Endothelial cell of umbilical vein (primary cell): ENCODE results near the gene ENOX2.

Experiments used
- EZH2 ChIP-seq: IDR thresholded peaks from 2 replicates; pipeline ENCODE4 v1.6.1; 2012; ENCODE audit warnings: borderline replicate concordance, low read depth, mild to moderate bottlenecking, moderate library complexity, low read length, inconsistent platforms; ENCODE audit not compliant: severe bottlenecking
- FOS ChIP-seq: IDR thresholded peaks from 2 replicates; pipeline ENCODE4 v1.6.1; 2011; ENCODE audit warnings: mild to moderate bottlenecking, low read length, moderate library complexity, borderline replicate concordance; ENCODE audit not compliant: insufficient read depth
- GATA2 ChIP-seq: IDR thresholded peaks from 2 replicates; pipeline ENCODE4 v1.7.0; 2011; ENCODE audit warnings: low read depth, mild to moderate bottlenecking, moderate library complexity, mixed read lengths, low read length; ENCODE audit not compliant: insufficient read length, insufficient read depth
- JUN ChIP-seq: IDR thresholded peaks from 2 replicates; pipeline ENCODE4 v1.6.1; 2011; ENCODE audit warnings: borderline replicate concordance, low read depth; ENCODE audit not compliant: insufficient read length, insufficient read depth
- POLR2A ChIP-seq: IDR thresholded peaks from 2 replicates; pipeline ENCODE4 v1.6.1; 2012; ENCODE audit warnings: low read depth, mild to moderate bottlenecking, control low read depth, low read length
- POLR2AphosphoS5 ChIP-seq: IDR thresholded peaks from 2 replicates; pipeline ENCODE4 v1.6.1; 2012; ENCODE audit warnings: low read depth, mild to moderate bottlenecking, control low read depth, low read length, moderate library complexity; ENCODE audit not compliant: insufficient read depth
- TF ChIP-seq, protein P1 (sequence below), 2 donors: IDR thresholded peaks; 1 replicate in 1 of 2; 2 replicates in 1 of 2; pipeline ENCODE4 v1.5.1; 2011; ENCODE audit warnings: low read length in 2 of 2, mild to moderate bottlenecking in 2 of 2, moderate library complexity in 2 of 2, control low read depth in 1 of 2, inconsistent platforms in 1 of 2, low read depth in 1 of 2; ENCODE audit not compliant: insufficient read depth in 1 of 2; ENCODE audit errors: extremely low read depth in 1 of 2
- TF ChIP-seq, protein P2 (sequence below): IDR thresholded peaks from 2 replicates; pipeline ENCODE4 v1.6.1; 2011; ENCODE audit not compliant: insufficient read depth, insufficient read length

- TF ChIP-seq POLR2AphosphoS5 = no peak
- TF ChIP-seq, protein P1, sequence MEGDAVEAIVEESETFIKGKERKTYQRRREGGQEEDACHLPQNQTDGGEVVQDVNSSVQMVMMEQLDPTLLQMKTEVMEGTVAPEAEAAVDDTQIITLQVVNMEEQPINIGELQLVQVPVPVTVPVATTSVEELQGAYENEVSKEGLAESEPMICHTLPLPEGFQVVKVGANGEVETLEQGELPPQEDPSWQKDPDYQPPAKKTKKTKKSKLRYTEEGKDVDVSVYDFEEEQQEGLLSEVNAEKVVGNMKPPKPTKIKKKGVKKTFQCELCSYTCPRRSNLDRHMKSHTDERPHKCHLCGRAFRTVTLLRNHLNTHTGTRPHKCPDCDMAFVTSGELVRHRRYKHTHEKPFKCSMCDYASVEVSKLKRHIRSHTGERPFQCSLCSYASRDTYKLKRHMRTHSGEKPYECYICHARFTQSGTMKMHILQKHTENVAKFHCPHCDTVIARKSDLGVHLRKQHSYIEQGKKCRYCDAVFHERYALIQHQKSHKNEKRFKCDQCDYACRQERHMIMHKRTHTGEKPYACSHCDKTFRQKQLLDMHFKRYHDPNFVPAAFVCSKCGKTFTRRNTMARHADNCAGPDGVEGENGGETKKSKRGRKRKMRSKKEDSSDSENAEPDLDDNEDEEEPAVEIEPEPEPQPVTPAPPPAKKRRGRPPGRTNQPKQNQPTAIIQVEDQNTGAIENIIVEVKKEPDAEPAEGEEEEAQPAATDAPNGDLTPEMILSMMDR (IDR thresholded peaks at IDR 0.05; ENCODE audit: extremely low read depth in 1 of 2, insufficient read depth in 1 of 2, low read depth in 1 of 2, low read length in 2 of 2) = no peak
- TF ChIP-seq POLR2A = no peak
- TF ChIP-seq GATA2 = no peak
- TF ChIP-seq FOS = no peak
- no peak for TF ChIP-seq EZH2
- TF ChIP-seq, protein P2, sequence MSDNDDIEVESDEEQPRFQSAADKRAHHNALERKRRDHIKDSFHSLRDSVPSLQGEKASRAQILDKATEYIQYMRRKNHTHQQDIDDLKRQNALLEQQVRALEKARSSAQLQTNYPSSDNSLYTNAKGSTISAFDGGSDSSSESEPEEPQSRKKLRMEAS = no peak
- TF ChIP-seq JUN = no peak
Observed at GRCh38 chrX:130676861-130677260, 226.1 kb downstream of the ENOX2 start.
